ENCODE data around the gene PRPF38B. TPM values are rescaled to one million over a fixed set of nuclear protein-coding genes. Genes with fewer than 3 reads are reported as not detected.
A peak's percentile ranks its signal among the peaks of the same experiment; 100 is the strongest.

Gene PRPF38B
- 10 to 100 TPM; 51.2 to 84.8 (median 66.0) TPM for total RNA-seq
- 10 to 100 TPM; 28.7 to 54.0 (median 42.0) TPM for polyA plus RNA-seq
- long read RNA-seq, donor 1, transcript PRPF38B-205 (2 exons, 1,352 nt) = minor isoform, 10 of 36 reads
- long read RNA-seq, donor 1, transcript PRPF38B-203 (6 exons, 3,693 nt) = major isoform, 17 of 36 reads
- long read RNA-seq, donor 1, partial matches to known transcripts = 8 of 36 reads
- long read RNA-seq, donor 1, other reads (novel, unspliced or antisense) = 0 of 36 reads
- long read RNA-seq, donor 2, transcript PRPF38B-203 (6 exons, 3,693 nt) = major isoform, 10 of 16 reads
- long read RNA-seq, donor 2, transcript PRPF38B-205 (2 exons, 1,352 nt) = minor isoform, 6 of 16 reads
- long read RNA-seq, donor 2, partial matches to known transcripts = 0 of 16 reads
- long read RNA-seq, donor 2, other reads (novel, unspliced or antisense) = 0 of 16 reads

DNA sequence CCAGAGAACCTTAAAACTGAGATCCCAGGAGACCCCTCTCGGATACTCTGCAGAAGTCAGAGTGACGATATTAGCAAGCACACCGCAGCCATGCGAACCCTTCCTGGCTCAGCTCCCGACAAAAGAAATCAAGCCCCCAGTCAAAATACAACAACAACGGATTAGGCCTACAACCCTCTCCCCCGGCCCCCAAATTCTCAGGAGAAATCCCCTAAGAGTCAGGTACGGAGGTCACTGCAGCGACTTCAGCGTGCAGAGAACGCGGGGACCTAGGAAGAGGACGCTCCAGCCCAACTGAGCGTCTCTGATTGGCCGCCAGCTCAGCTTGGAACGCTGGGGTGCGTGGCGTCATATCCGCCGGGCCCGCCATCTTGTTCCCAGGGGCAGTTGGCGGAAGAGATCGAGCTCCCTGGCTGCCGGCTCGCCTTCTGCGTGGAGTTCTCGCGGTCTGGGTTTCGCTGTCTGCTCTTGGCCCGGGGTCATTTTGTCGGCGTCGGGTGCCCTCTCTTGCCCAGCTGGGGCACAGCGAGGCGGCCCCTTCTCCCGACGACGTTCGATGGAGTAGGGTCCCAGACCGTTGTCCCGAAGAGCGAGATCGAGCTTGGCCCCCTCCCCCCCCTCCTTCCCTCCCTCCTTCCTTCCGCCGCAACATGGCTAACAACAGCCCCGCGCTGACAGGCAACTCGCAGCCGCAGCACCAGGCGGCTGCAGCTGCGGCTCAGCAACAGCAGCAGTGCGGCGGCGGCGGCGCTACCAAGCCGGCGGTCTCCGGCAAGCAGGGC is at the start of gene PRPF38B:
Gene PRPF38B, plus strand, starts transcription at position 369 of the 782 bp plus-strand sequence. Its CDS starts 282 bp downstream, at position 651.
- DNase-seq = peak; percentile 99
- Histone ChIP-seq H3K36me3 (peaks cover 0 to 19% (median 18%) of the 10 kb centered on the region in 6 donors), H3K9me3 (no peaks in the 10 kb centered on the region), H3K27ac (peak within 1 kb of the TSS; percentile 98 to 100 (median 98)), H3K4me3 (peak within 1 kb of the TSS; percentile 58 to 86 (median 74)), H3K4me1 (peaks cover 23 to 60% (median 48%) of the 10 kb centered on the region in 6 donors), H3K27me3 (replicated peaks in 1 of 7) (no peaks in the 10 kb centered on the region)
- WGBS, 5 donors = 0 to 1% (median 0%) methylated on average over 30 to 59 of the region's 59 CpGs
- TF ChIP-seq POLR2A (IDR thresholded peaks at IDR 0.05) (peak; percentile 25 to 70 (median 69)), POLR2AphosphoS5 (IDR thresholded peaks at IDR 0.05) (peak; percentile 98 to 99 (median 99))
- TF ChIP-seq, protein P1, sequence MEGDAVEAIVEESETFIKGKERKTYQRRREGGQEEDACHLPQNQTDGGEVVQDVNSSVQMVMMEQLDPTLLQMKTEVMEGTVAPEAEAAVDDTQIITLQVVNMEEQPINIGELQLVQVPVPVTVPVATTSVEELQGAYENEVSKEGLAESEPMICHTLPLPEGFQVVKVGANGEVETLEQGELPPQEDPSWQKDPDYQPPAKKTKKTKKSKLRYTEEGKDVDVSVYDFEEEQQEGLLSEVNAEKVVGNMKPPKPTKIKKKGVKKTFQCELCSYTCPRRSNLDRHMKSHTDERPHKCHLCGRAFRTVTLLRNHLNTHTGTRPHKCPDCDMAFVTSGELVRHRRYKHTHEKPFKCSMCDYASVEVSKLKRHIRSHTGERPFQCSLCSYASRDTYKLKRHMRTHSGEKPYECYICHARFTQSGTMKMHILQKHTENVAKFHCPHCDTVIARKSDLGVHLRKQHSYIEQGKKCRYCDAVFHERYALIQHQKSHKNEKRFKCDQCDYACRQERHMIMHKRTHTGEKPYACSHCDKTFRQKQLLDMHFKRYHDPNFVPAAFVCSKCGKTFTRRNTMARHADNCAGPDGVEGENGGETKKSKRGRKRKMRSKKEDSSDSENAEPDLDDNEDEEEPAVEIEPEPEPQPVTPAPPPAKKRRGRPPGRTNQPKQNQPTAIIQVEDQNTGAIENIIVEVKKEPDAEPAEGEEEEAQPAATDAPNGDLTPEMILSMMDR (IDR thresholded peaks at IDR 0.05 in 8 of 11, conservative IDR thresholded peaks at IDR 0.05 in 3 of 11) = peak in 1 of 11 experiments; percentile 19
- intact Hi-C loops (cut with DNase I; ENCODE audit: low total_unique reads) = loop anchor here (10.0 kb wide), 1 partner anchor 53 kb away; the partner anchor contains the start of gene STXBP3

DNA sequence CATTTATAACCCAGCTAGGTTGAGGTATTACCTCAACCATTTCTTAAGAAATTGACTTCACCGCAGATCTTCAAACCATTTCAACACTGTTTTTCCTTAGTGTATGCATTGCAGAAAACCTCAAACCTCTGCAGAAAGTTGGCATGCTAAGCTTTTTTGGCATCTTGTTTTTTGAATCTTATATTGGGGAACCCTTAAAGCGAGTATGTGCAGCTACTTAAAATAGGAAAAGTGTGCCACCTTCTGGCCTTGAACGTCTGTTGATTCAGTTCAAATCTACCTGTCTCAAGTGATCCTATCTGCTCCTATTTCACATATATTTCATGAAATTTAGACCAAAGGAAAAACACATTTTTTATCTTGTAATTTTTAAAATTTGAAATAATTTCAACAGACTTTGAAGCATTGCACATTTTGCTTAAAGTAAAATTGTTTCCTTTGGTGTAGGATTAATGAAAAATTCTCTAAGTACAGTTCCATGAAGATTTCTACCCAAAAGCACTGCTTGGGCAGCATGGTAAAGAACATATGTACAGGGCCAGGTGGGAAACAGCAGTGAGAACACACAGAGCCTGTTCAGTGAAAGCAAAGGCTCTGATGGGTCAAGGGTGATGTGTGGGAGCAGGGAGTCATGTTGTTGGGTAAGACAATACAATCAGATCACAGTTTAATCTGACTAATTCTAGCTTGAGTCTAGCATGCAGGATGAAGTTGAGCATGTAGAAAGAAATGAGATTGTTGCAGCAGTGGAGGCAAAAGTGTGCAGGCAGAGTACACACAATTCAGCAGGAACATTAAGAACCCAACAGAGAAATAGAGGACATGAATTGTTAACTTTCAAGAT is 48.4 kb upstream of the PRPF38B start:
- intact Hi-C loops (cut with DNase I; ENCODE audit: low total_unique reads) = no loop called here
- 10 to 31% (median 19%) methylated on average over 3 of the region's 3 CpGs for WGBS, 5 donors
- no peak for DNase-seq

GRCh38 chr1:108644984-108645383 is 47.1 kb upstream of the PRPF38B start:
- peak; percentile 80 for DNase-seq
- intact Hi-C loops (cut with DNase I; ENCODE audit: low total_unique reads) = loop anchor here (5.0 kb wide), 1 partner anchor 83 kb away; the partner anchor contains the start of gene EEIG2
- H3K27me3 ChIP-seq (replicated peaks in 1 of 7) = no peaks in the 10 kb centered on the region
- 18 to 41% (median 24%) methylated on average over 7 of the region's 7 CpGs for WGBS, 5 donors
- H3K9me3 ChIP-seq = no peaks in the 10 kb centered on the region
- peaks cover 0 to 19% (median 3%) of the 10 kb centered on the region in 6 donors for H3K36me3 ChIP-seq
- peak overlapping the region; percentile 64 to 95 (median 92) for H3K27ac ChIP-seq
- peak overlapping the region in 1 of 8 donors; percentile 50 for H3K4me3 ChIP-seq
- TF ChIP-seq POLR2AphosphoS5 (IDR thresholded peaks at IDR 0.05) = peak in 2 of 3 donors; percentile 10 to 71
- TF ChIP-seq, protein P1 (IDR thresholded peaks at IDR 0.05 in 8 of 11, conservative IDR thresholded peaks at IDR 0.05 in 3 of 11) = no peak
- H3K4me1 ChIP-seq = peaks cover 13 to 59% (median 49%) of the 10 kb centered on the region in 6 donors

More for the DNA sequence above, 48.4 kb upstream of the PRPF38B start:
- H3K27me3 ChIP-seq (replicated peaks in 1 of 7) = no peaks in the 10 kb centered on the region
- H3K4me1 ChIP-seq = peaks cover 13 to 59% (median 49%) of the 10 kb centered on the region in 6 donors
- H3K9me3 ChIP-seq = no peaks in the 10 kb centered on the region
- H3K4me3 ChIP-seq = no peak overlapping the region
- H3K27ac ChIP-seq = peak overlapping the region in 7 of 8 donors; percentile 87 to 95 (median 92)
- peaks cover 0 to 14% (median 0%) of the 10 kb centered on the region in 6 donors for H3K36me3 ChIP-seq
- TF ChIP-seq, protein P1 (IDR thresholded peaks at IDR 0.05 in 8 of 11, conservative IDR thresholded peaks at IDR 0.05 in 3 of 11) = peak in 10 of 11 experiments; percentile 15 to 71 (median 56)
- TF ChIP-seq POLR2AphosphoS5 (IDR thresholded peaks at IDR 0.05) = no peak
